Liver (tissue), 8 donors: ENCODE measurements around the gene SORL1-AS1.

Source experiments
- DNase-seq: peaks from one replicate; pipeline ENCODE4 v3.0.0-alpha.2; 2017; ENCODE audit warnings: low spot score
- H3K27ac ChIP-seq, 2 donors: one replicate each; pipeline ENCODE4 v1.7.0; 2013; ENCODE audit warnings: inconsistent platforms in 2 of 2, low read length in 2 of 2, control low read depth in 1 of 2, low read depth in 1 of 2, mild to moderate bottlenecking in 1 of 2
- H3K27me3 ChIP-seq, 4 donors: one replicate each; pipeline versions ENCODE4 v1.6.1 to v1.7.0; 2013; ENCODE audit warnings: low read length in 3 of 4, inconsistent platforms in 1 of 4, mild to moderate bottlenecking in 1 of 4, moderate library complexity in 1 of 4; ENCODE audit not compliant: control insufficient read depth in 4 of 4, insufficient read depth in 4 of 4
- H3K36me3 ChIP-seq, 4 donors: one replicate each; pipeline versions ENCODE4 v1.6.1 to v1.7.0; 2013; ENCODE audit warnings: low read length in 3 of 4, mild to moderate bottlenecking in 3 of 4, low read depth in 1 of 4, moderate library complexity in 1 of 4; ENCODE audit not compliant: control insufficient read depth in 4 of 4, insufficient read depth in 3 of 4
- H3K4me1 ChIP-seq, 4 donors: one replicate each; pipeline versions ENCODE4 v1.6.1 to v1.7.0; 2013; ENCODE audit warnings: low read length in 3 of 4, mild to moderate bottlenecking in 3 of 4, moderate library complexity in 1 of 4; ENCODE audit not compliant: control insufficient read depth in 4 of 4, insufficient read depth in 4 of 4
- H3K4me3 ChIP-seq, 3 donors: one replicate each; pipeline versions ENCODE4 v1.6.1 to v1.7.0; 2013; ENCODE audit warnings: low read length in 3 of 3, control low read depth in 1 of 3, low read depth in 1 of 3, mild to moderate bottlenecking in 1 of 3
- H3K9ac ChIP-seq, 2 donors: one replicate each; pipeline ENCODE4 v1.7.0; 2013; ENCODE audit warnings: low read length in 2 of 2, mild to moderate bottlenecking in 2 of 2, moderate library complexity in 2 of 2, control low read depth in 1 of 2, low read depth in 1 of 2
- H3K9me3 ChIP-seq, 4 donors: one replicate each; pipeline versions ENCODE4 v1.6.1 to v1.7.0; 2013; ENCODE audit warnings: low read length in 3 of 4; ENCODE audit not compliant: control insufficient read depth in 4 of 4
- EGR1 ChIP-seq, 2 donors: IDR thresholded peaks; 2 replicates each; pipeline ENCODE4 v1.6.1; 2016 to 2018; ENCODE audit warnings: antibody characterized with exemption in 2 of 2, low read depth in 2 of 2
- FOXA1 ChIP-seq: IDR thresholded peaks from 2 replicates; pipeline ENCODE4 v1.6.1; 2016; ENCODE audit warnings: antibody characterized with exemption
- FOXA2 ChIP-seq: IDR thresholded peaks from 2 replicates; pipeline ENCODE4 v1.6.1; 2016; ENCODE audit warnings: antibody characterized with exemption
- GABPA ChIP-seq, 2 donors: IDR thresholded peaks in 1 of 2; conservative IDR thresholded peaks in 1 of 2; 2 replicates each; pipeline ENCODE4 v1.6.1; 2016; ENCODE audit warnings: antibody characterized with exemption in 2 of 2, mild to moderate bottlenecking in 1 of 2, moderate library complexity in 1 of 2
- HNF4A ChIP-seq, 2 donors: conservative IDR thresholded peaks; 2 replicates each; pipeline ENCODE4 v1.6.1; 2016; ENCODE audit warnings: antibody characterized with exemption in 2 of 2, mild to moderate bottlenecking in 2 of 2
- HNF4G ChIP-seq: IDR thresholded peaks from 2 replicates; pipeline ENCODE4 v1.6.1; 2016; ENCODE audit warnings: antibody characterized with exemption
- JUND ChIP-seq, 2 donors: IDR thresholded peaks; 2 replicates each; pipeline ENCODE4 v1.6.1; 2016; ENCODE audit warnings: antibody characterized with exemption in 2 of 2
- NR2F2 ChIP-seq: IDR thresholded peaks from 2 replicates; pipeline ENCODE4 v1.6.1; 2016; ENCODE audit warnings: antibody characterized with exemption
- RAD21 ChIP-seq, 2 donors: IDR thresholded peaks; 2 replicates each; pipeline ENCODE4 v1.6.1; 2016; ENCODE audit warnings: antibody characterized with exemption in 2 of 2, mild to moderate bottlenecking in 2 of 2
- RXRA ChIP-seq, 2 donors: IDR thresholded peaks; 2 replicates each; pipeline ENCODE4 v1.6.1; 2017 to 2018; ENCODE audit warnings: antibody characterized with exemption in 2 of 2, mild to moderate bottlenecking in 1 of 2
- SP1 ChIP-seq: IDR thresholded peaks from 2 replicates; pipeline ENCODE4 v1.6.1; 2018; ENCODE audit warnings: antibody characterized with exemption, mild to moderate bottlenecking
- TAF1 ChIP-seq: conservative IDR thresholded peaks from 2 replicates; pipeline ENCODE4 v1.6.1; 2016; ENCODE audit warnings: antibody characterized with exemption, mild to moderate bottlenecking
- YY1 ChIP-seq: IDR thresholded peaks from 2 replicates; pipeline ENCODE4 v1.6.1; 2016; ENCODE audit warnings: antibody characterized with exemption, mild to moderate bottlenecking
- WGBS: extraction: QIAGEN DNeasy Blood & Tissue Kit; methylation state at CpG from one replicate; pipeline ENCODE4 v1.1.7; 2013; 5-methylcytosine and 5-hydroxymethylcytosine counted together
- TF ChIP-seq, protein P1 (sequence below): IDR thresholded peaks from 2 replicates; pipeline ENCODE4 v1.6.1; 2016; ENCODE audit warnings: antibody characterized with exemption
- TF ChIP-seq, protein P2 (sequence below): IDR thresholded peaks from 2 replicates; pipeline ENCODE4 v1.6.1; 2016; ENCODE audit warnings: antibody characterized with exemption, mild to moderate bottlenecking
- TF ChIP-seq, protein P3 (sequence below): fragments of 150-350 bp; IDR thresholded peaks from 2 replicates; pipeline ENCODE4 v1.5.1; 2017; ENCODE audit warnings: improper control_type of control experiment, low read depth, low read length; ENCODE audit not compliant: missing input control
- TF ChIP-seq, protein P4 (sequence below): IDR thresholded peaks from 2 replicates; pipeline ENCODE4 v1.6.1; 2016; ENCODE audit warnings: antibody characterized with exemption
- TF ChIP-seq, protein P5 (sequence below): IDR thresholded peaks from 2 replicates; pipeline ENCODE4 v1.6.1; 2016; ENCODE audit warnings: antibody characterized with exemption
- donor health status: healthy.
- donor health status: healthy.
- donor health status: healthy.
- donor health status: healthy.
- donor health status: healthy.

The SORL1-AS1 gene

DNA sequence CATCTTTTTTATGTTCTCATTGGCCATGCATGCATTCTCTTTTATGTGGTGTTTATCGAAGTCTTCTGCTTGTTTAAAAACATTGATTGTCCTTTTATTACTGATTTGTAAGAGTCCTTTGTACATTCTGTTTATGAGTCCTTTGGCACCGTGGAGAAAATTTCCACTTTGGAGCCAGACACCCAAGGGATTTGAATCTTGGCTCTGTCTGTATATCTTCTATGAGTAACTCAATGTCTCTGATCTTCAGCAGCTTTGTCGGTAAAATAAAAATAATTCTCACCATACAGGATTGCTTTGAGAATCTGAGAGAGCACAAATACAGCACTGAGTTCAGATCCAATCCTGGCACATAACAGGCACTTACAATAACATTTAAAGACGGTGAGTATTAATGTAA is 13.4 kb downstream of the SORL1-AS1 start:
- H3K36me3 ChIP-seq, result no peaks in the 10 kb centered on the region
- H3K27me3 ChIP-seq, result no peaks in the 10 kb centered on the region
- no peak for DNase-seq
- H3K27ac ChIP-seq, result no peak overlapping the region
- H3K4me1 ChIP-seq, result peaks cover 0 to 11% (median 6%) of the 10 kb centered on the region in 4 donors
- no peak overlapping the region for H3K4me3 ChIP-seq
- H3K9ac ChIP-seq, result no peak overlapping the region
- WGBS, result 93% methylated on average over 4 of the region's 4 CpGs
- no peak for TF ChIP-seq HNF4A (conservative IDR thresholded peaks at IDR 0.05)
- TF ChIP-seq GABPA (IDR thresholded peaks at IDR 0.05 in 1 of 2, conservative IDR thresholded peaks at IDR 0.05 in 1 of 2), result no peak
- no peak for TF ChIP-seq NR2F2
- no peak for TF ChIP-seq JUND (IDR thresholded peaks at IDR 0.05)
- no peak for TF ChIP-seq SP1
- TF ChIP-seq HNF4G, result no peak
- TF ChIP-seq, protein P1, sequence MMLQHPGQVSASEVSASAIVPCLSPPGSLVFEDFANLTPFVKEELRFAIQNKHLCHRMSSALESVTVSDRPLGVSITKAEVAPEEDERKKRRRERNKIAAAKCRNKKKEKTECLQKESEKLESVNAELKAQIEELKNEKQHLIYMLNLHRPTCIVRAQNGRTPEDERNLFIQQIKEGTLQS, result no peak
- no peak for TF ChIP-seq RAD21 (IDR thresholded peaks at IDR 0.05)
- TF ChIP-seq, protein P2, sequence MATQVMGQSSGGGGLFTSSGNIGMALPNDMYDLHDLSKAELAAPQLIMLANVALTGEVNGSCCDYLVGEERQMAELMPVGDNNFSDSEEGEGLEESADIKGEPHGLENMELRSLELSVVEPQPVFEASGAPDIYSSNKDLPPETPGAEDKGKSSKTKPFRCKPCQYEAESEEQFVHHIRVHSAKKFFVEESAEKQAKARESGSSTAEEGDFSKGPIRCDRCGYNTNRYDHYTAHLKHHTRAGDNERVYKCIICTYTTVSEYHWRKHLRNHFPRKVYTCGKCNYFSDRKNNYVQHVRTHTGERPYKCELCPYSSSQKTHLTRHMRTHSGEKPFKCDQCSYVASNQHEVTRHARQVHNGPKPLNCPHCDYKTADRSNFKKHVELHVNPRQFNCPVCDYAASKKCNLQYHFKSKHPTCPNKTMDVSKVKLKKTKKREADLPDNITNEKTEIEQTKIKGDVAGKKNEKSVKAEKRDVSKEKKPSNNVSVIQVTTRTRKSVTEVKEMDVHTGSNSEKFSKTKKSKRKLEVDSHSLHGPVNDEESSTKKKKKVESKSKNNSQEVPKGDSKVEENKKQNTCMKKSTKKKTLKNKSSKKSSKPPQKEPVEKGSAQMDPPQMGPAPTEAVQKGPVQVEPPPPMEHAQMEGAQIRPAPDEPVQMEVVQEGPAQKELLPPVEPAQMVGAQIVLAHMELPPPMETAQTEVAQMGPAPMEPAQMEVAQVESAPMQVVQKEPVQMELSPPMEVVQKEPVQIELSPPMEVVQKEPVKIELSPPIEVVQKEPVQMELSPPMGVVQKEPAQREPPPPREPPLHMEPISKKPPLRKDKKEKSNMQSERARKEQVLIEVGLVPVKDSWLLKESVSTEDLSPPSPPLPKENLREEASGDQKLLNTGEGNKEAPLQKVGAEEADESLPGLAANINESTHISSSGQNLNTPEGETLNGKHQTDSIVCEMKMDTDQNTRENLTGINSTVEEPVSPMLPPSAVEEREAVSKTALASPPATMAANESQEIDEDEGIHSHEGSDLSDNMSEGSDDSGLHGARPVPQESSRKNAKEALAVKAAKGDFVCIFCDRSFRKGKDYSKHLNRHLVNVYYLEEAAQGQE, result no peak
- no peak for TF ChIP-seq TAF1
- TF ChIP-seq FOXA1, result no peak
- TF ChIP-seq, protein P3, sequence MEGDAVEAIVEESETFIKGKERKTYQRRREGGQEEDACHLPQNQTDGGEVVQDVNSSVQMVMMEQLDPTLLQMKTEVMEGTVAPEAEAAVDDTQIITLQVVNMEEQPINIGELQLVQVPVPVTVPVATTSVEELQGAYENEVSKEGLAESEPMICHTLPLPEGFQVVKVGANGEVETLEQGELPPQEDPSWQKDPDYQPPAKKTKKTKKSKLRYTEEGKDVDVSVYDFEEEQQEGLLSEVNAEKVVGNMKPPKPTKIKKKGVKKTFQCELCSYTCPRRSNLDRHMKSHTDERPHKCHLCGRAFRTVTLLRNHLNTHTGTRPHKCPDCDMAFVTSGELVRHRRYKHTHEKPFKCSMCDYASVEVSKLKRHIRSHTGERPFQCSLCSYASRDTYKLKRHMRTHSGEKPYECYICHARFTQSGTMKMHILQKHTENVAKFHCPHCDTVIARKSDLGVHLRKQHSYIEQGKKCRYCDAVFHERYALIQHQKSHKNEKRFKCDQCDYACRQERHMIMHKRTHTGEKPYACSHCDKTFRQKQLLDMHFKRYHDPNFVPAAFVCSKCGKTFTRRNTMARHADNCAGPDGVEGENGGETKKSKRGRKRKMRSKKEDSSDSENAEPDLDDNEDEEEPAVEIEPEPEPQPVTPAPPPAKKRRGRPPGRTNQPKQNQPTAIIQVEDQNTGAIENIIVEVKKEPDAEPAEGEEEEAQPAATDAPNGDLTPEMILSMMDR, result no peak
- TF ChIP-seq EGR1 (IDR thresholded peaks at IDR 0.05; ENCODE audit: low read depth in 2 of 2), result no peak
- no peak for TF ChIP-seq YY1
- no peaks in the 10 kb centered on the region for H3K9me3 ChIP-seq

DNA sequence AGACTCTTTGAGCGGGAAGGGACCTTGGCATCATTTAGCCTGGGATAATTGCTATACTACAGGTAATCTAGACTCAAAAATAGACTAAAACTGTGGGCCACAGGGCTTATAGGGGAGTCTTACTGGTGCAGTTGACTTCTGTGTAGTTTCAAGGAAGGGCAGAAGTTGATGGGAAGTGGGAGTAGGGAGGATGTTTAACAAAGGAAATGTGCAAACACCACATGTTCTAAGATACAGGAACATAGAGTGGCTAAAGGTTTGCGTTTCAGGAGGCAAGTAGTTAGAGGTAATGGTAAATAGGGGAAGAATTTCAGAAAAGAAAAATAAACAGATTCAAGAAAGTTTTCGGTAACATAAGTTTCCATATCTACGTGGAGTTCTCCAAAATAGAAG is 15.1 kb downstream of the SORL1-AS1 start:
- WGBS, result 82% methylated on average over 4 of the region's 4 CpGs
- Histone ChIP-seq H3K4me1 (peaks cover 0 to 11% (median 6%) of the 10 kb centered on the region in 4 donors), H3K27ac (no peak overlapping the region), H3K4me3 (no peak overlapping the region), H3K9me3 (no peaks in the 10 kb centered on the region), H3K27me3 (no peaks in the 10 kb centered on the region), H3K9ac (no peak overlapping the region), H3K36me3 (no peaks in the 10 kb centered on the region)
- no peak for DNase-seq
- TF ChIP-seq JUND (IDR thresholded peaks at IDR 0.05) (no peak), FOXA1 (no peak), HNF4G (no peak), RXRA (IDR thresholded peaks at IDR 0.05) (no peak), GABPA (IDR thresholded peaks at IDR 0.05 in 1 of 2, conservative IDR thresholded peaks at IDR 0.05 in 1 of 2) (no peak), TAF1 (no peak), NR2F2 (no peak), EGR1 (IDR thresholded peaks at IDR 0.05; ENCODE audit: low read depth in 2 of 2) (no peak), FOXA2 (no peak), SP1 (no peak), HNF4A (conservative IDR thresholded peaks at IDR 0.05) (no peak), YY1 (no peak), RAD21 (IDR thresholded peaks at IDR 0.05) (no peak)
- TF ChIP-seq, protein P1, result no peak
- TF ChIP-seq, protein P4, sequence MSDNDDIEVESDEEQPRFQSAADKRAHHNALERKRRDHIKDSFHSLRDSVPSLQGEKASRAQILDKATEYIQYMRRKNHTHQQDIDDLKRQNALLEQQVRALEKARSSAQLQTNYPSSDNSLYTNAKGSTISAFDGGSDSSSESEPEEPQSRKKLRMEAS, result no peak
- TF ChIP-seq, protein P5, sequence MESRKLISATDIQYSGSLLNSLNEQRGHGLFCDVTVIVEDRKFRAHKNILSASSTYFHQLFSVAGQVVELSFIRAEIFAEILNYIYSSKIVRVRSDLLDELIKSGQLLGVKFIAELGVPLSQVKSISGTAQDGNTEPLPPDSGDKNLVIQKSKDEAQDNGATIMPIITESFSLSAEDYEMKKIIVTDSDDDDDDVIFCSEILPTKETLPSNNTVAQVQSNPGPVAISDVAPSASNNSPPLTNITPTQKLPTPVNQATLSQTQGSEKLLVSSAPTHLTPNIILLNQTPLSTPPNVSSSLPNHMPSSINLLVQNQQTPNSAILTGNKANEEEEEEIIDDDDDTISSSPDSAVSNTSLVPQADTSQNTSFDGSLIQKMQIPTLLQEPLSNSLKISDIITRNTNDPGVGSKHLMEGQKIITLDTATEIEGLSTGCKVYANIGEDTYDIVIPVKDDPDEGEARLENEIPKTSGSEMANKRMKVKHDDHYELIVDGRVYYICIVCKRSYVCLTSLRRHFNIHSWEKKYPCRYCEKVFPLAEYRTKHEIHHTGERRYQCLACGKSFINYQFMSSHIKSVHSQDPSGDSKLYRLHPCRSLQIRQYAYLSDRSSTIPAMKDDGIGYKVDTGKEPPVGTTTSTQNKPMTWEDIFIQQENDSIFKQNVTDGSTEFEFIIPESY, result no peak
- TF ChIP-seq, protein P2, result no peak
